Ureter (tissue), 1 donor: Measurements from ENCODE around the gene HBA1. TPM values are rescaled to one million over a fixed set of nuclear protein-coding genes. Genes with fewer than 3 reads are reported as not detected.
"Not testable (repeated sequence)": the region's sequence is repeated elsewhere in the genome, so short reads cannot be mapped to it uniquely, and the experiment has no call there.

ENCODE experiments used
- DNase-seq: peaks from one replicate; pipeline ENCODE4 v3.0.0-alpha.2; 2020; ENCODE audit warnings: low spot score
- total RNA-seq: library from RNA; stranded (reverse); gene quantifications from one replicate; pipeline ENCODE4 v1.2.4, GENCODE V29; 2023
- donor health status: DM: yes; HTN: yes; CAD: no.

The HBA1 gene
- total RNA-seq, 1 donor from 2014 or later, result 82.1 TPM

DNA sequence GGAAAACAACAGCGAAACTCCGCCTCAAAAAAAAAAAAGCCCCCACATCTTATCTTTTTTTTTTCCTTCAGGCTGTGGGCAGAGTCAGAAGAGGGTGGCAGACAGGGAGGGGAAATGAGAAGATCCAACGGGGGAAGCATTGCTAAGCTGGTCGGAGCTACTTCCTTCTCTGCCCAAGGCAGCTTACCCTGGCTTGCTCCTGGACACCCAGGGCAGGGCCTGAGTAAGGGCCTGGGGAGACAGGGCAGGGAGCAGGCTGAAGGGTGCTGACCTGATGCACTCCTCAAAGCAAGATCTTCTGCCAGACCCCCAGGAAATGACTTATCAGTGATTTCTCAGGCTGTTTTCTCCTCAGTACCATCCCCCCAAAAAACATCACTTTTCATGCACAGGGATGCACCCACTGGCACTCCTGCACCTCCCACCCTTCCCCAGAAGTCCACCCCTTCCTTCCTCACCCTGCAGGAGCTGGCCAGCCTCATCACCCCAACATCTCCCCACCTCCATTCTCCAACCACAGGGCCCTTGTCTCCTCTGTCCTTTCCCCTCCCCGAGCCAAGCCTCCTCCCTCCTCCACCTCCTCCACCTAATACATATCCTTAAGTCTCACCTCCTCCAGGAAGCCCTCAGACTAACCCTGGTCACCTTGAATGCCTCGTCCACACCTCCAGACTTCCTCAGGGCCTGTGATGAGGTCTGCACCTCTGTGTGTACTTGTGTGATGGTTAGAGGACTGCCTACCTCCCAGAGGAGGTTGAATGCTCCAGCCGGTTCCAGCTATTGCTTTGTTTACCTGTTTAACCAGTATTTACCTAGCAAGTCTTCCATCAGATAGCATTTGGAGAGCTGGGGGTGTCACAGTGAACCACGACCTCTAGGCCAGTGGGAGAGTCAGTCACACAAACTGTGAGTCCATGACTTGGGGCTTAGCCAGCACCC lies 1.2 kb upstream of the HBA1 start:
- DNase-seq, result no peak

DNA sequence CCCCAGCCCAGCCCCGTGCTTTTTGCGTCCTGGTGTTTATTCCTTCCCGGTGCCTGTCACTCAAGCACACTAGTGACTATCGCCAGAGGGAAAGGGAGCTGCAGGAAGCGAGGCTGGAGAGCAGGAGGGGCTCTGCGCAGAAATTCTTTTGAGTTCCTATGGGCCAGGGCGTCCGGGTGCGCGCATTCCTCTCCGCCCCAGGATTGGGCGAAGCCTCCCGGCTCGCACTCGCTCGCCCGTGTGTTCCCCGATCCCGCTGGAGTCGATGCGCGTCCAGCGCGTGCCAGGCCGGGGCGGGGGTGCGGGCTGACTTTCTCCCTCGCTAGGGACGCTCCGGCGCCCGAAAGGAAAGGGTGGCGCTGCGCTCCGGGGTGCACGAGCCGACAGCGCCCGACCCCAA lies 474 bp upstream of the HBA1 start:
- not testable (repeated sequence) for DNase-seq

GRCh38 chr16:177394-177822 lies 928 bp downstream of the HBA1 start:
- DNase-seq, result no peak

DNA sequence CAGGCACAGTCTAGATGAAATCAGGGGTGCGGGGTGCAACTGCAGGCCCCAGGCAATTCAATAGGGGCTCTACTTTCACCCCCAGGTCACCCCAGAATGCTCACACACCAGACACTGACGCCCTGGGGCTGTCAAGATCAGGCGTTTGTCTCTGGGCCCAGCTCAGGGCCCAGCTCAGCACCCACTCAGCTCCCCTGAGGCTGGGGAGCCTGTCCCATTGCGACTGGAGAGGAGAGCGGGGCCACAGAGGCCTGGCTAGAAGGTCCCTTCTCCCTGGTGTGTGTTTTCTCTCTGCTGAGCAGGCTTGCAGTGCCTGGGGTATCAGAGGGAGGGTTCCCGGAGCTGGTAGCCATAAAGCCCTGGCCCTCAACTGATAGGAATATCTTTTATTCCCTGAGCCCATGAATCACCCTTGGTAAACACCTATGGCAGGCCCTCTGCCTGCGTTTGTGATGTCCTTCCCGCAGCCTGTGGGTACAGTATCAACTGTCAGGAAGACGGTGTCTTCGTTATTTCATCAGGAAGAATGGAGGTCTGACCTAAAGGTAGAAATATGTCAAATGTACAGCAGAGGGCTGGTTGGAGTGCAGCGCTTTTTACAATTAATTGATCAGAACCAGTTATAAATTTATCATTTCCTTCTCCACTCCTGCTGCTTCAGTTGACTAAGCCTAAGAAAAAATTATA lies 1.6 kb downstream of the HBA1 start:
- DNase-seq, result no peak

- no peak for DNase-seq
These were observed 2.2 kb downstream of the HBA1 start for GRCh38 chr16:178668-179015.

GRCh38 chr16:179211-180092 lies 3.0 kb downstream of the HBA1 start:
- DNase-seq, result no peak

DNA sequence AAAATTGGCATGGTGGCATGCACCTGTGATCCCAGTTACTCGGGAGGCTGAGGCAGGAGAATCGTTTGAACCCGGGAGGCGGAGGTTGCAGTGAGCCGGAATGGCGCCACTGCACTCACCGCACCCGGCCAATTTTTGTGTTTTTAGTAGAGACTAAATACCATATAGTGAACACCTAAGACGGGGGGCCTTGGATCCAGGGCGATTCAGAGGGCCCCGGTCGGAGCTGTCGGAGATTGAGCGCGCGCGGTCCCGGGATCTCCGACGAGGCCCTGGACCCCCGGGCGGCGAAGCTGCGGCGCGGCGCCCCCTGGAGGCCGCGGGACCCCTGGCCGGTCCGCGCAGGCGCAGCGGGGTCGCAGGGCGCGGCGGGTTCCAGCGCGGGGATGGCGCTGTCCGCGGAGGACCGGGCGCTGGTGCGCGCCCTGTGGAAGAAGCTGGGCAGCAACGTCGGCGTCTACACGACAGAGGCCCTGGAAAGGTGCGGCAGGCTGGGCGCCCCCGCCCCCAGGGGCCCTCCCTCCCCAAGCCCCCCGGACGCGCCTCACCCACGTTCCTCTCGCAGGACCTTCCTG lies 3.7 kb downstream of the HBA1 start, which contains the start of gene HBQ1:
Gene HBQ1 (plus strand): TSS at position 359 of the 575 bp plus-strand sequence. CDS start 28 bp downstream, at position 387.
- no peak for DNase-seq

DNA sequence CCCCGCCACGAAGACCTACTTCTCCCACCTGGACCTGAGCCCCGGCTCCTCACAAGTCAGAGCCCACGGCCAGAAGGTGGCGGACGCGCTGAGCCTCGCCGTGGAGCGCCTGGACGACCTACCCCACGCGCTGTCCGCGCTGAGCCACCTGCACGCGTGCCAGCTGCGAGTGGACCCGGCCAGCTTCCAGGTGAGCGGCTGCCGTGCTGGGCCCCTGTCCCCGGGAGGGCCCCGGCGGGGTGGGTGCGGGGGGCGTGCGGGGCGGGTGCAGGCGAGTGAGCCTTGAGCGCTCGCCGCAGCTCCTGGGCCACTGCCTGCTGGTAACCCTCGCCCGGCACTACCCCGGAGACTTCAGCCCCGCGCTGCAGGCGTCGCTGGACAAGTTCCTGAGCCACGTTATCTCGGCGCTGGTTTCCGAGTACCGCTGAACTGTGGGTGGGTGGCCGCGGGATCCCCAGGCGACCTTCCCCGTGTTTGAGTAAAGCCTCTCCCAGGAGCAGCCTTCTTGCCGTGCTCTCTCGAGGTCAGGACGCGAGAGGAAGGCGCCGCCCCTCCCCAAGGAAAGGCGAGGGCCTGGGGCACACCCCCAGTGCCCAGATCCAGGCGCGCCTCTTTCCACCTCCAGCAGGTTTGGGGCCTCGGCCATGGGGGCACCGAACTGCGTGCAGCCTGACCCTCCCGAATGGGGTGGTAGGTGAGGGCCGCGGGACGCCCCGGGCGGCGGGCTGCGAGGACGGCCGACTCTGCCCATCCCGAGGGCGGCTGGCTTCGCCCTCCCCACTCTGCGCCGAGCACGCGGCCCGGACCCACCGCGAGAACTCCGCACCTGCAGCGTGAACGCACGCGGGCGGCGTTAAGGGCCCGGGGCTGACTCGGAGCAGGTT lies 4.4 kb downstream of the HBA1 start:
- DNase-seq, result peak; percentile 67

DNA sequence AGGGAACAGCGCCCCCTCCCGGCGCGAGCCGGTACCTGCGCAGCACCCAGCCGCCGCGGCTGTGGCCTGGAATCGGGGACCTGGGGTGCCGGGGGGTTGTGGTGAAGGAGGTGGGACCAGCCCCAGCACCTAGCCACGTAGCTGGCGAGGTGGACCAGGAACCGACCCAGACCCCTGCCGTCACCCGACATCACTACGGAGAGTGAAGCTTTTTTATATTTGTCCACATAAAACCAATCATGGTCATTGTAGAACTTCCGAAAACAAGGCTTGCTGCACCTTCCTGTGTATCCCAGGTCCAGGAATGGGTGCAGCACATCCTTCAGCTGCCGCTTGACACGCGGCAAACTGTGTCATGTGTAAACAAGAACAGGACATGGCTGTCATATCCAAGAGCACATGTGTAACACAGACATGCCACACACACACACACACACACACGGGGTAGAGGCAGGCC lies 5.1 kb downstream of the HBA1 start:
- no peak for DNase-seq

- no peak for DNase-seq
These were observed 6.5 kb downstream of the HBA1 start for GRCh38 chr16:183005-183404.

- no peak for DNase-seq
These were observed 8.7 kb downstream of the HBA1 start for GRCh38 chr16:185213-185612.

GRCh38 chr16:185691-186090 lies 9.2 kb downstream of the HBA1 start:
- DNase-seq, result no peak

- DNase-seq, result no peak
These were observed 10.8 kb downstream of the HBA1 start for GRCh38 chr16:187330-187729.

GRCh38 chr16:188674-189073 lies 12.2 kb downstream of the HBA1 start:
- no peak for DNase-seq

GRCh38 chr16:189604-190186 lies 13.2 kb downstream of the HBA1 start:
- DNase-seq, result no peak

- DNase-seq, result no peak
These were observed 15.4 kb downstream of the HBA1 start for GRCh38 chr16:191831-192230.

DNA sequence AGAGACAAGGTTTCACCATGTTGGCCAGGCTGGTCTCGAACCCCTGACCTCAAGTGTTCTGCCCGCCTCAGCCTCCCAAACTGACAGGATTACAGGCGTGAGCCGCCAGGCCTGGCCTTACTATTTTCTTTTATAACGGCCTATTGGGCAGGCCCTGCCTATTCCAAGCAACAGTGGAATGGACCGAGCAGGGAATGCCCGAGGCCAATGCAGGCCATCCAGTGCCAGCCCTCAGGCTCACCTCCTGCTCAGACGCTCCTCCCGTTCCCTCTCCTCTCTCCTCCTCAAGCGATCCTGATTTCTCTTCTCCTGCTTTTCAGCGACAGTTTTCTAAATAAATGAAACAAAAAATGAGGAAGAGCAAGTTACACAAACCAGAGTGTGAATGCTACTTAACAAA lies 16.2 kb downstream of the HBA1 start:
- no peak for DNase-seq

- DNase-seq, result no peak
These were observed 17.0 kb downstream of the HBA1 start for GRCh38 chr16:193441-193840.

DNA sequence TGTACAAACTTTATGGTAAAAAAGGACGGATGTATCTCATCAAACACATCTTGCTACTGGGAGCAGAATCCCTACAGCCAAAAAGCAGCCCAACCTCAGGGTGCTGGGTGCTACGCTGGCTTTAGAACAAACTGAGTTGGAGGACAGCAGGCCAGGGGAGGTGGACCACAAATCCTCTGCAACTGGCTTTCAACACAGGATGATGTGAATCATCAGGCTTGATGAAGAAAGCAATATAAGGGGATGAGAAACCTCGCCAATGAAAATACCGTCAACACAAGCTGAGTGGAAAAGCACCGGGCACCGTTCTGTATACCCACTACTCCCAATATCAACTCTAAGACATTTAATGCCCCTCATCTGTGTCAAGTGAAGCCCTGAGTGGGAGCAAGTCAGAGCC lies 18.0 kb downstream of the HBA1 start:
- DNase-seq, result no peak

DNA sequence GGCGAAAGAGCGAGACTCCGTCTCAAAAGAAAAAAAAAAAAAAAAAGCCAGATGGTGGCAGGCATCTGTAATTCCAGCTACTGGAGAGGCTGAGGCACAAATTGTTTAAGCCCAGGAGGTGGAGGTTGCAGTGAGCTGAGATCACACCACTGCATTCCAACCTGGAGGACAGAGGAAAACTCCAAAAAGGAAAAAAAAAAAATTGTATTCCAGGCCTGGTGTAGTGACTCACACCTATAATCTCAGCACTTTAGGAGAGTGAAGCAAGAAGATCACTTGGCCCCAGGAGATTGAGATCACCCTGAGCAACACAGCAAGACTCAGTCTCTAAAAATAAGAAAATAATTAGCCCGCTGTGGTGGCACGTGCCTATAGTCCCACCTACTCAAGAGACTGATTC lies 23.9 kb downstream of the HBA1 start:
- DNase-seq, result no peak
